Measurements from ENCODE around the gene NRCAM.

NRCAM gene

GRCh38 chr7:108157606-108158335, 298.5 kb downstream of the NRCAM start:
- DNase-seq (ENCODE audit: low read depth, low spot score): no peak

- DNase-seq (ENCODE audit: low read depth, low spot score): no peak
Measured at GRCh38 chr7:108156897-108157605, 299.2 kb downstream of the NRCAM start.

GRCh38 chr7:108152198-108152597, 304.0 kb downstream of the NRCAM start:
- DNase-seq (ENCODE audit: low read depth, low spot score): no peak

- DNase-seq (ENCODE audit: low read depth, low spot score): no peak
Measured at GRCh38 chr7:108149908-108150307, 306.3 kb downstream of the NRCAM start.

GRCh38 chr7:108149119-108149518, 307.1 kb downstream of the NRCAM start:
- no peak for DNase-seq (ENCODE audit: low read depth, low spot score)

- no peak for DNase-seq (ENCODE audit: low read depth, low spot score)
Measured at GRCh38 chr7:108147031-108147563, 309.1 kb downstream of the NRCAM start.

- DNase-seq (ENCODE audit: low read depth, low spot score): no peak
Measured at GRCh38 chr7:108146070-108146842, 310.0 kb downstream of the NRCAM start.

- no peak for DNase-seq (ENCODE audit: low read depth, low spot score)
Measured at GRCh38 chr7:108145401-108145800, 310.8 kb downstream of the NRCAM start.

GRCh38 chr7:108144931-108145330, 311.3 kb downstream of the NRCAM start:
- DNase-seq (ENCODE audit: low read depth, low spot score): no peak

GRCh38 chr7:108143658-108144420, 312.4 kb downstream of the NRCAM start:
- DNase-seq (ENCODE audit: low read depth, low spot score): no peak

- no peak for DNase-seq (ENCODE audit: low read depth, low spot score)
Measured at GRCh38 chr7:108142675-108143259, 313.5 kb downstream of the NRCAM start.

- DNase-seq (ENCODE audit: low read depth, low spot score): no peak
Measured at GRCh38 chr7:108142180-108142579, 314.1 kb downstream of the NRCAM start.

GRCh38 chr7:108140671-108141070, 315.6 kb downstream of the NRCAM start:
- DNase-seq (ENCODE audit: low read depth, low spot score): no peak

- DNase-seq (ENCODE audit: low read depth, low spot score): no peak
Measured at GRCh38 chr7:108138911-108139310, 317.3 kb downstream of the NRCAM start.

GRCh38 chr7:108137993-108138392, 318.2 kb downstream of the NRCAM start:
- no peak for DNase-seq (ENCODE audit: low read depth, low spot score)

GRCh38 chr7:108137040-108137439, 319.2 kb downstream of the NRCAM start:
- no peak for DNase-seq (ENCODE audit: low read depth, low spot score)

- no peak for DNase-seq (ENCODE audit: low read depth, low spot score)
Measured at GRCh38 chr7:108136191-108136688, 320.0 kb downstream of the NRCAM start.

GRCh38 chr7:108135446-108136190, 320.6 kb downstream of the NRCAM start:
- DNase-seq (ENCODE audit: low read depth, low spot score): no peak

- DNase-seq (ENCODE audit: low read depth, low spot score): no peak
Measured at GRCh38 chr7:108134486-108134885, 321.8 kb downstream of the NRCAM start.

Measured in activated CD4-positive, CD25-positive, alpha-beta regulatory T cell treated with anti-CD3 and anti-CD28 coated beads, Interleukin-2, amount 50 U/mL, for 16 hours (primary cell).